PFSK-1 (cell line): ENCODE measurements around the gene KIT.

ENCODE experiments used
- FOXP2 ChIP-seq: optimal IDR thresholded peaks from 2 replicates; pipeline ENCODE3; 2011; ENCODE audit warnings: borderline replicate concordance, control low read depth, inconsistent platforms; ENCODE audit not compliant: insufficient read depth; ENCODE audit errors: extremely low read length, extremely low read depth
- POLR2AphosphoS5 ChIP-seq: IDR thresholded peaks from 2 replicates; pipeline ENCODE4 v1.6.1; 2012; ENCODE audit warnings: low read depth, mild to moderate bottlenecking, control low read depth, low read length, moderate library complexity
- SIN3A ChIP-seq: IDR thresholded peaks from 2 replicates; pipeline ENCODE4 v1.6.1; 2012; ENCODE audit warnings: mild to moderate bottlenecking, low read length, moderate library complexity, borderline replicate concordance; ENCODE audit not compliant: insufficient read depth
- TAF1 ChIP-seq: IDR thresholded peaks from 2 replicates; pipeline ENCODE4 v1.6.1; 2012; ENCODE audit warnings: low read length, control low read depth, borderline replicate concordance; ENCODE audit not compliant: insufficient read depth
- TF ChIP-seq, protein P1 (sequence below), 2 experiments: IDR thresholded peaks; 2 replicates each; pipeline versions ENCODE4 v1.6.1 to v1.8.0; 2011 to 2012; ENCODE audit warnings: low read depth in 2 of 2, low read length in 2 of 2, control low read depth in 1 of 2, inconsistent platforms in 1 of 2, mild to moderate bottlenecking in 1 of 2, moderate library complexity in 1 of 2; ENCODE audit not compliant: insufficient read depth in 1 of 2

The KIT gene

GRCh38 chr4:54643958-54644751, 13.6 kb upstream of the KIT start:
- TF ChIP-seq, protein P1, sequence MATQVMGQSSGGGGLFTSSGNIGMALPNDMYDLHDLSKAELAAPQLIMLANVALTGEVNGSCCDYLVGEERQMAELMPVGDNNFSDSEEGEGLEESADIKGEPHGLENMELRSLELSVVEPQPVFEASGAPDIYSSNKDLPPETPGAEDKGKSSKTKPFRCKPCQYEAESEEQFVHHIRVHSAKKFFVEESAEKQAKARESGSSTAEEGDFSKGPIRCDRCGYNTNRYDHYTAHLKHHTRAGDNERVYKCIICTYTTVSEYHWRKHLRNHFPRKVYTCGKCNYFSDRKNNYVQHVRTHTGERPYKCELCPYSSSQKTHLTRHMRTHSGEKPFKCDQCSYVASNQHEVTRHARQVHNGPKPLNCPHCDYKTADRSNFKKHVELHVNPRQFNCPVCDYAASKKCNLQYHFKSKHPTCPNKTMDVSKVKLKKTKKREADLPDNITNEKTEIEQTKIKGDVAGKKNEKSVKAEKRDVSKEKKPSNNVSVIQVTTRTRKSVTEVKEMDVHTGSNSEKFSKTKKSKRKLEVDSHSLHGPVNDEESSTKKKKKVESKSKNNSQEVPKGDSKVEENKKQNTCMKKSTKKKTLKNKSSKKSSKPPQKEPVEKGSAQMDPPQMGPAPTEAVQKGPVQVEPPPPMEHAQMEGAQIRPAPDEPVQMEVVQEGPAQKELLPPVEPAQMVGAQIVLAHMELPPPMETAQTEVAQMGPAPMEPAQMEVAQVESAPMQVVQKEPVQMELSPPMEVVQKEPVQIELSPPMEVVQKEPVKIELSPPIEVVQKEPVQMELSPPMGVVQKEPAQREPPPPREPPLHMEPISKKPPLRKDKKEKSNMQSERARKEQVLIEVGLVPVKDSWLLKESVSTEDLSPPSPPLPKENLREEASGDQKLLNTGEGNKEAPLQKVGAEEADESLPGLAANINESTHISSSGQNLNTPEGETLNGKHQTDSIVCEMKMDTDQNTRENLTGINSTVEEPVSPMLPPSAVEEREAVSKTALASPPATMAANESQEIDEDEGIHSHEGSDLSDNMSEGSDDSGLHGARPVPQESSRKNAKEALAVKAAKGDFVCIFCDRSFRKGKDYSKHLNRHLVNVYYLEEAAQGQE (IDR thresholded peaks at IDR 0.05; ENCODE audit: insufficient read depth in 1 of 2, low read depth in 2 of 2, low read length in 2 of 2) = no peak
- TF ChIP-seq FOXP2 (no peak), SIN3A (no peak), POLR2AphosphoS5 (no peak), TAF1 (no peak)

DNA sequence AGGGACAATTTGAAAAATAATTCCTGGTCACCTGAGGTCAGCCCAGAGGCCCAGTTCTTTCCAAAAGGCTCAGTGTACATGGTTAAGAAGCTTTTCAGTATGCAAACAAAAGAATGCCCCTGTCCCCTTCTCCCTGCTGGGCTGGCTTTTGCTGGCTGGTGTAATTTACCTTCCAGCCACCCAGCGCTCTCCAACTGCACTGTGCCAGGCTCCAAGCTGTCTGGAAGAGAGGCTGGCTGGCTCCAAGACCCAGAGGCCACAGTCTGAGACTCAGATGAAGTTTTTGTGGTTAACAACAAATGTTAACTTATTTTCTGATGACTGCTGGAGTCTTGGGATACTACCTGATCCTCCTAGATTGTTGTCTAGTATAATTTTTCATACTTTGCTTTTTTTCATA, 11.9 kb upstream of the KIT start:
- TF ChIP-seq TAF1 (no peak), FOXP2 (no peak), POLR2AphosphoS5 (no peak), SIN3A (no peak)
- TF ChIP-seq, protein P1 (IDR thresholded peaks at IDR 0.05; ENCODE audit: insufficient read depth in 1 of 2, low read depth in 2 of 2, low read length in 2 of 2) = no peak

GRCh38 chr4:54647070-54647469, 10.7 kb upstream of the KIT start:
- TF ChIP-seq SIN3A (no peak), FOXP2 (no peak), TAF1 (no peak), POLR2AphosphoS5 (no peak)
- TF ChIP-seq, protein P1 (IDR thresholded peaks at IDR 0.05; ENCODE audit: insufficient read depth in 1 of 2, low read depth in 2 of 2, low read length in 2 of 2) = no peak

DNA sequence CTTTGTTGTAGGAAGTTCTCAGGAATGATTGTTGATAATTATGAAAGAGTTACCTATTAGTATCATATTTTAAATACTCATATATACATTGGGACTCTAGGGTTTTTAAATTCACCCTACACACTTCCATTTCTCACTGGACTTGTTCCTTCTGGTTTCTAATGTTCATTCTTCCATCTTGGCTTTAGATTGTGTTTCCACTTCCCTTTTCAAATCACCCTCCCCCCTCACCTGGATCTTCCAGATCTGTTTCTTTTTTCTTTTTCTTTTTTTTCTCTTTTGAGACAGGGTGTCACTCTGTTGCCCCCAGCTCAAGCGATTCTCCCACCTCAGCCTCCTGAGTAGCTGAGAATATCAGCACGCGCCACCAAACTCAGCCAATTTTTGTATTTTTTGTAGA, 6.7 kb upstream of the KIT start:
- TF ChIP-seq POLR2AphosphoS5 (no peak), SIN3A (no peak), TAF1 (no peak), FOXP2 (no peak)
- TF ChIP-seq, protein P1 (IDR thresholded peaks at IDR 0.05; ENCODE audit: insufficient read depth in 1 of 2, low read depth in 2 of 2, low read length in 2 of 2) = no peak

DNA sequence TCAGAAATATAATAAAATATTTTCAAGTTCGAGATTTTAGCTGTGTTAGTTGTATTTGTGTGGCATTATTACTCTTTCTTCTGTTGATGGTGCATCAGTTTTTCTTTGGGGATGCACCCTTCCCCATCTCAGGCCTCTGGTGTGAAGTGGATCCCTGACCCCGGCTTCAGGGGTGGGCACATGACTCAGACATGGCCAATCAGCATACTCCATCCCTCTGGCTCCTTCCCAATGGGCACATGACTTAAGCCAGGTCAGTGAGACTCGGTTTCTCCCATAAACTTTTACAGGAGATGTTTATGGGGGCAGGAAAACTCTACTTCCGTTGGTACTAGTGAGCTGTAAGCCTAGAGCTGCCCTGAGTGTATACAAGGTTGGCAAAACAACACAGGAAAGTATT, 3.0 kb upstream of the KIT start:
- TF ChIP-seq TAF1 = no peak
- no peak for TF ChIP-seq FOXP2
- TF ChIP-seq SIN3A = no peak
- TF ChIP-seq, protein P1 (IDR thresholded peaks at IDR 0.05; ENCODE audit: insufficient read depth in 1 of 2, low read depth in 2 of 2, low read length in 2 of 2) = no peak
